ENCODE data around the gene EEF2KMT.

- TF ChIP-seq, protein P1, sequence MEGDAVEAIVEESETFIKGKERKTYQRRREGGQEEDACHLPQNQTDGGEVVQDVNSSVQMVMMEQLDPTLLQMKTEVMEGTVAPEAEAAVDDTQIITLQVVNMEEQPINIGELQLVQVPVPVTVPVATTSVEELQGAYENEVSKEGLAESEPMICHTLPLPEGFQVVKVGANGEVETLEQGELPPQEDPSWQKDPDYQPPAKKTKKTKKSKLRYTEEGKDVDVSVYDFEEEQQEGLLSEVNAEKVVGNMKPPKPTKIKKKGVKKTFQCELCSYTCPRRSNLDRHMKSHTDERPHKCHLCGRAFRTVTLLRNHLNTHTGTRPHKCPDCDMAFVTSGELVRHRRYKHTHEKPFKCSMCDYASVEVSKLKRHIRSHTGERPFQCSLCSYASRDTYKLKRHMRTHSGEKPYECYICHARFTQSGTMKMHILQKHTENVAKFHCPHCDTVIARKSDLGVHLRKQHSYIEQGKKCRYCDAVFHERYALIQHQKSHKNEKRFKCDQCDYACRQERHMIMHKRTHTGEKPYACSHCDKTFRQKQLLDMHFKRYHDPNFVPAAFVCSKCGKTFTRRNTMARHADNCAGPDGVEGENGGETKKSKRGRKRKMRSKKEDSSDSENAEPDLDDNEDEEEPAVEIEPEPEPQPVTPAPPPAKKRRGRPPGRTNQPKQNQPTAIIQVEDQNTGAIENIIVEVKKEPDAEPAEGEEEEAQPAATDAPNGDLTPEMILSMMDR (IDR thresholded peaks at IDR 0.05; ENCODE audit: low read length): no peak
- no peak for TF ChIP-seq EZH2 (IDR thresholded peaks at IDR 0.05; ENCODE audit: borderline replicate concordance, low read length)
Observed at GRCh38 chr16:5077304-5077703, 20.3 kb downstream of the EEF2KMT start.

Data from OCI-LY1 (cell line).